Measurements from ENCODE around the gene SLC39A7. TPM values are rescaled to one million over a fixed set of nuclear protein-coding genes. Genes with fewer than 3 reads are reported as not detected.

SLC39A7 gene
- polyA plus RNA-seq, 1 experiment: 151 TPM

GRCh38 chr6:33173535-33174180, 27.0 kb upstream of the SLC39A7 start:
- Histone ChIP-seq H3K36me3 (ENCODE audit: control insufficient read depth, insufficient read depth, low read length) (no peaks in the 10 kb centered on the region), H3K27me3 (ENCODE audit: control insufficient read depth, insufficient read depth, low read length) (peaks cover 3% of the 10 kb centered on the region), H3K4me3 (ENCODE audit: low read depth, low read length) (no peak overlapping the region)
- ChIA-PET CTCF (interaction anchor here (0.6 to 4.3 kb wide), 16 partner anchors 10 to 159 kb away, joined by 3 to 39 read pairs (median 4); no protein-coding TSS in a partner anchor), POLR2A (no interaction called here)
- no peak for DNase-seq (ENCODE audit: low read depth)
- TF ChIP-seq CTCF (IDR thresholded peaks at IDR 0.05; ENCODE audit: insufficient read depth, low read depth, low read length): no peak

GRCh38 chr6:33174784-33175183, 25.9 kb upstream of the SLC39A7 start:
- CTCF ChIA-PET: interaction anchor here (0.6 to 4.3 kb wide), 10 partner anchors 13 to 160 kb away, joined by 3 to 33 read pairs (median 6); no protein-coding TSS in a partner anchor
- Histone ChIP-seq H3K4me3 (ENCODE audit: low read depth, low read length) (no peak overlapping the region), H3K27me3 (ENCODE audit: control insufficient read depth, insufficient read depth, low read length) (peaks cover 3% of the 10 kb centered on the region), H3K36me3 (ENCODE audit: control insufficient read depth, insufficient read depth, low read length) (no peaks in the 10 kb centered on the region)
- DNase-seq (ENCODE audit: low read depth): no peak
- POLR2A ChIA-PET: no interaction called here
- TF ChIP-seq CTCF (IDR thresholded peaks at IDR 0.05; ENCODE audit: insufficient read depth, low read depth, low read length): no peak

- POLR2A ChIA-PET: no interaction called here
- H3K36me3 ChIP-seq (ENCODE audit: control insufficient read depth, insufficient read depth, low read length): no peaks in the 10 kb centered on the region
- no peak for DNase-seq (ENCODE audit: low read depth)
- CTCF ChIA-PET: interaction anchor here (0.6 to 4.3 kb wide), 6 partner anchors 14 to 161 kb away, joined by 3 to 33 read pairs (median 6); no protein-coding TSS in a partner anchor
- TF ChIP-seq CTCF (IDR thresholded peaks at IDR 0.05; ENCODE audit: insufficient read depth, low read depth, low read length): peak; percentile 19; the same call in 1 of the 2 replicates
- no peak overlapping the region for H3K4me3 ChIP-seq (ENCODE audit: low read depth, low read length)
- peaks cover 3% of the 10 kb centered on the region for H3K27me3 ChIP-seq (ENCODE audit: control insufficient read depth, insufficient read depth, low read length)
Observed at GRCh38 chr6:33175436-33176069, 25.1 kb upstream of the SLC39A7 start.

- TF ChIP-seq CTCF (IDR thresholded peaks at IDR 0.05; ENCODE audit: insufficient read depth, low read depth, low read length): no peak
- Histone ChIP-seq H3K27me3 (ENCODE audit: control insufficient read depth, insufficient read depth, low read length) (peaks cover 3% of the 10 kb centered on the region), H3K36me3 (ENCODE audit: control insufficient read depth, insufficient read depth, low read length) (no peaks in the 10 kb centered on the region), H3K4me3 (ENCODE audit: low read depth, low read length) (no peak overlapping the region)
- POLR2A ChIA-PET: no interaction called here
- CTCF ChIA-PET: interaction anchor here (1.6 kb wide), 1 partner anchor 21 kb away, joined by 5 read pairs; no protein-coding TSS in a partner anchor
- DNase-seq (ENCODE audit: low read depth): no peak
Observed at GRCh38 chr6:33176906-33177305, 23.8 kb upstream of the SLC39A7 start.
